ENCODE results near the gene ZNF280C. TPM values are rescaled to one million over a fixed set of nuclear protein-coding genes. Genes with fewer than 3 reads are reported as not detected.
"Not testable (repeated sequence)": the region's sequence is repeated elsewhere in the genome, so short reads cannot be mapped to it uniquely, and the experiment has no call there.

ZNF280C gene
- total and polyA plus RNA-seq, 11 donors: 0.67 to 2.6 (median 1.7) TPM

GRCh38 chrX:130246084-130246483 is 22.6 kb downstream of the ZNF280C start:
- DNase-seq: no peak
- intact Hi-C loops (cut with DNase I): no loop called here
- H3K4me1 ChIP-seq: no peaks in the 10 kb centered on the region
- TF ChIP-seq CTCF (IDR thresholded peaks at IDR 0.05) (no peak), POLR2A (IDR thresholded peaks at IDR 0.05) (no peak)
- no peak for ATAC-seq
- WGBS, 4 donors: 73 to 97% (median 86%) methylated on average over 2 of the region's 2 CpGs
- H3K27ac ChIP-seq: no peak overlapping the region
- no peaks in the 10 kb centered on the region for H3K9me3 ChIP-seq
- no peaks in the 10 kb centered on the region for H3K27me3 ChIP-seq
- no peak overlapping the region for H3K4me3 ChIP-seq
- peaks cover 0 to 38% (median 15%) of the 10 kb centered on the region in 9 donors for H3K36me3 ChIP-seq

- intact Hi-C loops (cut with DNase I): no loop called here
- ATAC-seq (no peak), DNase-seq (no peak)
- no peaks in the 10 kb centered on the region for H3K27me3 ChIP-seq
- H3K4me3 ChIP-seq: no peak overlapping the region
- TF ChIP-seq CTCF (IDR thresholded peaks at IDR 0.05) (no peak), POLR2A (IDR thresholded peaks at IDR 0.05) (no peak)
- no peaks in the 10 kb centered on the region for H3K4me1 ChIP-seq
- H3K36me3 ChIP-seq: peaks cover 0 to 44% (median 18%) of the 10 kb centered on the region in 9 donors
- H3K9me3 ChIP-seq: no peaks in the 10 kb centered on the region
- H3K27ac ChIP-seq: no peak overlapping the region
Measured at GRCh38 chrX:130245441-130245840, 23.3 kb downstream of the ZNF280C start.

- H3K4me3 ChIP-seq; H3K4me1 ChIP-seq; H3K9me3 ChIP-seq; H3K27ac ChIP-seq; H3K27me3 ChIP-seq; ATAC-seq; DNase-seq; intact Hi-C loops (cut with DNase I): not testable (repeated sequence)
- 78 to 99% (median 92%) methylated on average over 4 of the region's 4 CpGs for WGBS, 4 donors
- peaks cover 0 to 85% (median 17%) of the 10 kb centered on the region in 9 donors for H3K36me3 ChIP-seq
Measured at GRCh38 chrX:130231184-130231583, 37.5 kb downstream of the ZNF280C start.

GRCh38 chrX:130228871-130229270 is 39.8 kb downstream of the ZNF280C start:
- no peaks in the 10 kb centered on the region for H3K27me3 ChIP-seq
- no peaks in the 10 kb centered on the region for H3K9me3 ChIP-seq
- H3K36me3 ChIP-seq: peaks cover 0 to 78% (median 22%) of the 10 kb centered on the region in 9 donors
- H3K4me1 ChIP-seq: no peaks in the 10 kb centered on the region
- ATAC-seq (no peak), DNase-seq (no peak)
- no peak overlapping the region for H3K27ac ChIP-seq
- 81 to 100% (median 83%) methylated on average over 2 of the region's 2 CpGs for WGBS, 4 donors
- intact Hi-C loops (cut with DNase I): no loop called here
- no peak for TF ChIP-seq POLR2A (IDR thresholded peaks at IDR 0.05)
- TF ChIP-seq CTCF (IDR thresholded peaks at IDR 0.05): no peak
- H3K4me3 ChIP-seq: no peak overlapping the region

- no peak for DNase-seq
- intact Hi-C loops (cut with DNase I): no loop called here
- ATAC-seq: no peak
- no peaks in the 10 kb centered on the region for H3K9me3 ChIP-seq
- peaks cover 0 to 56% (median 15%) of the 10 kb centered on the region in 9 donors for H3K36me3 ChIP-seq
- WGBS, 4 donors: 75 to 99% (median 88%) methylated on average over 2 of the region's 2 CpGs
- H3K27ac ChIP-seq: no peak overlapping the region
- no peak for TF ChIP-seq POLR2A (IDR thresholded peaks at IDR 0.05)
- TF ChIP-seq CTCF (IDR thresholded peaks at IDR 0.05): no peak
- no peaks in the 10 kb centered on the region for H3K4me1 ChIP-seq
- H3K27me3 ChIP-seq: no peaks in the 10 kb centered on the region
- H3K4me3 ChIP-seq: no peak overlapping the region
Measured at GRCh38 chrX:130224810-130225209, 43.9 kb downstream of the ZNF280C start.

All from heart left ventricle (tissue), 16 donors.